GM12878 (cell line): ENCODE measurements around the gene UFD1. TPM values are rescaled to one million over a fixed set of nuclear protein-coding genes. Genes with fewer than 3 reads are reported as not detected.

ENCODE experiments used
- ATAC-seq: fragments of 200-7000 bp; cut with Tn5 transposase; 3 replicates; pipeline ENCODE4 v1.9.1; 2020; ENCODE audit warnings: mild to moderate bottlenecking, moderate library complexity
- BruUV-seq: library from RNA; stranded (reverse); fragments of 400-500 nt; replicated peaks from 2 replicates; lab custom pipeline; 2021; lab: Mats Ljungman, UMichigan
- CTCF ChIA-PET: fragments of 300-600 bp; sonication (Branson Sonifier 250); formaldehyde crosslinking; extraction: SDS; loops from one replicate; lab custom pipeline; 2021; ENCODE audit warnings: inconsistent platforms; lab: Yijun Ruan, JAX
- POLR2A ChIA-PET: fragments of 350-600 bp; formaldehyde crosslinking; extraction: SDS; loops from one replicate; lab custom pipeline; 2021; ENCODE audit warnings: inconsistent platforms; lab: Charles Lee
- RAD21 ChIA-PET: fragments of 300-600 bp; sonication (Branson Sonifier 250); formaldehyde crosslinking; loops from one replicate; lab custom pipeline; 2023; ENCODE audit warnings: antibody characterized with exemption; ENCODE audit not compliant: unreplicated experiment; lab: Charles Lee
- SMC1A ChIA-PET: fragments of 300-600 bp; sonication (Branson Sonifier 250); formaldehyde crosslinking; loops from one replicate; lab custom pipeline; 2023; ENCODE audit not compliant: unreplicated experiment, uncharacterized antibody; lab: Charles Lee
- DNase-seq: peaks from one replicate; pipeline ENCODE4 v3.0.0-alpha.2; 2011; ENCODE audit warnings: low read depth, low spot score
- FAIRE-seq: peaks from 3 replicates; lab custom pipeline; 2011; peaks lifted over from hg19 to GRCh38; lab: Jason Lieb, UNC
- H2AFZ ChIP-seq: 2 replicates; pipeline ENCODE4 v1.6.0; 2011; ENCODE audit warnings: low read depth, low read length, control low read depth; ENCODE audit not compliant: control insufficient read depth
- H3K27ac ChIP-seq: 2 replicates; pipeline ENCODE4 v1.5.1; 2011; ENCODE audit warnings: control low read depth; ENCODE audit not compliant: control insufficient read depth, insufficient read depth
- H3K27me3 ChIP-seq, 2 experiments: replicated peaks in 1 of 2; 2 replicates each; pipeline versions ENCODE4 v1.6.0 to v1.6.1; 2011; ENCODE audit warnings: low read length in 1 of 2; ENCODE audit not compliant: control insufficient read depth in 2 of 2, insufficient read depth in 2 of 2
- H3K36me3 ChIP-seq, 2 experiments: 2 replicates each; pipeline ENCODE4 v1.5.1; 2011; ENCODE audit warnings: low read length in 1 of 2; ENCODE audit not compliant: control insufficient read depth in 2 of 2, insufficient read depth in 2 of 2
- H3K4me1 ChIP-seq: 2 replicates; pipeline ENCODE4 v1.6.1; 2011; ENCODE audit warnings: mild to moderate bottlenecking, low read length, moderate library complexity, mixed read lengths; ENCODE audit not compliant: control insufficient read depth, insufficient read depth
- H3K4me2 ChIP-seq: 2 replicates; pipeline ENCODE4 v1.6.0; 2011; ENCODE audit warnings: control low read depth; ENCODE audit not compliant: control insufficient read depth, insufficient read depth
- H3K4me3 ChIP-seq: fragments of 200-600 bp; sonication (generic); 2 replicates; pipeline ENCODE4 v1.5.1; 2016
- H3K79me2 ChIP-seq: 2 replicates; pipeline ENCODE4 v1.6.0; 2011; ENCODE audit warnings: low read length; ENCODE audit not compliant: control insufficient read depth, insufficient read depth
- H3K9ac ChIP-seq: 2 replicates; pipeline ENCODE4 v1.8.0; 2011; ENCODE audit warnings: low read length, control low read depth, mixed read lengths; ENCODE audit not compliant: control insufficient read depth, insufficient read depth
- H3K9me3 ChIP-seq: replicated peaks from 3 replicates; pipeline ENCODE4 v1.5.1; 2011; ENCODE audit warnings: mild to moderate bottlenecking, low read length; ENCODE audit not compliant: control insufficient read depth, insufficient read depth
- H4K20me1 ChIP-seq: 2 replicates; pipeline ENCODE4 v1.6.0; 2011; ENCODE audit not compliant: control insufficient read depth, insufficient read depth
- BCL11A ChIP-seq: IDR thresholded peaks from 2 replicates; pipeline ENCODE4 v1.6.1; 2011; ENCODE audit warnings: low read depth, low read length
- CREB1 ChIP-seq: IDR thresholded peaks from 2 replicates; pipeline ENCODE4 v1.6.1; 2012; ENCODE audit warnings: low read depth, mild to moderate bottlenecking, inconsistent platforms
- EGR1 ChIP-seq, 2 experiments: IDR thresholded peaks; 1 replicate in 1 of 2; 2 replicates in 1 of 2; pipeline ENCODE4 v1.6.1; 2011 to 2012; ENCODE audit warnings: low read depth in 2 of 2, low read length in 2 of 2, borderline replicate concordance in 1 of 2, mild to moderate bottlenecking in 1 of 2, moderate library complexity in 1 of 2
- NFIC ChIP-seq: IDR thresholded peaks from 2 replicates; pipeline ENCODE4 v1.6.1; 2012; ENCODE audit warnings: low read depth, mild to moderate bottlenecking, inconsistent platforms, low read length, moderate library complexity
- NFXL1 ChIP-seq: fragments of 450-650 bp; IDR thresholded peaks from 2 replicates; pipeline ENCODE4 v1.6.1; 2017; ENCODE audit warnings: antibody characterized with exemption, mild to moderate bottlenecking, borderline replicate concordance
- RUNX3 ChIP-seq: IDR thresholded peaks from 2 replicates; pipeline ENCODE4 v1.6.1; 2012; ENCODE audit warnings: low read length, inconsistent platforms
- SUPT20H ChIP-seq: IDR thresholded peaks from 2 replicates; pipeline ENCODE4 v1.6.1; 2011; ENCODE audit warnings: low read depth, mild to moderate bottlenecking, low read length, moderate library complexity, borderline replicate concordance; ENCODE audit not compliant: control insufficient read depth
- ZBED1 ChIP-seq: IDR thresholded peaks from 2 replicates; pipeline ENCODE4 v1.6.1; 2016; ENCODE audit warnings: borderline replicate concordance
- WGBS: methylation state at CpG from one replicate; pipeline ENCODE4 v1.1.6; 2016; ENCODE audit warnings: low lambda C conversion rate; ENCODE audit not compliant: insufficient replicate concordance, insufficient coverage; ENCODE audit errors: missing lambda C conversion rate; 5-methylcytosine and 5-hydroxymethylcytosine counted together
- in situ Hi-C: fragments of 300-500 bp; cut with MboI; formaldehyde crosslinking; loops from 9 replicates; pipeline ENCODE4 v1.14.3; 2018; ENCODE audit warnings: mixed read lengths
- intact Hi-C: fragments of 100-400 bp; cut with micrococcal nuclease; formaldehyde crosslinking; loops from one replicate; pipeline ENCODE4 v1.14.2; 2022; ENCODE audit not compliant: unreplicated experiment
- polyA plus RNA-seq, 11 experiments: library from polyadenylated mRNA; depleted of rRNA in 4 of 11; unstranded in 6 of 11; stranded (reverse) in 5 of 11; fragments of >200 nt; fragmentation: Nextera tagmentation in 4 of 11; fragmentation: Illumina TruSeq in 1 of 11; extraction: Ambion mirVana in 4 of 11; extraction: Trizol in 1 of 11; gene quantifications; 1 replicate in 1 of 11; 2 replicates in 10 of 11; pipeline versions ENCODE4 v1.2.1 to v1.2.3, GENCODE V29; 2011 to 2016; ENCODE audit warnings: inconsistent platforms in 2 of 11, missing spikeins in 2 of 11, low read depth in 1 of 11
- total RNA-seq, 4 experiments: library from RNA; depleted of rRNA in 3 of 4; stranded (reverse); fragments of >200 nt in 3 of 4; fragmentation: Illumina TruSeq in 1 of 4; extraction: Trizol in 1 of 4; gene quantifications; 2 replicates each; pipeline versions ENCODE4 v1.2.1 to v1.2.3, GENCODE V29; 2013 to 2021
- TF ChIP-seq, protein P1 (sequence below): IDR thresholded peaks from 2 replicates; pipeline ENCODE4 v1.6.1; 2011; ENCODE audit warnings: mild to moderate bottlenecking, low read depth, low read length, moderate library complexity; ENCODE audit not compliant: insufficient replicate concordance
- TF ChIP-seq, protein P2 (sequence below): fragments of 450-650 bp; IDR thresholded peaks from 2 replicates; pipeline ENCODE4 v1.6.1; 2017; ENCODE audit warnings: mild to moderate bottlenecking, moderate library complexity
- TF ChIP-seq, protein P3 (sequence below): IDR thresholded peaks from 2 replicates; pipeline ENCODE4 v1.6.1; 2011; ENCODE audit warnings: low read depth, mild to moderate bottlenecking, low read length, moderate library complexity, borderline replicate concordance; ENCODE audit errors: extremely low read depth
- TF ChIP-seq, protein P4 (sequence below): IDR thresholded peaks from 2 replicates; pipeline ENCODE4 v1.6.1; 2012; ENCODE audit warnings: mild to moderate bottlenecking, low read depth, low read length

UFD1 gene
- total and polyA plus RNA-seq, 10 of the 15 experiments (the other 5 are each of a cell fraction or from before 2014, with no cell fraction given), result 67.2 to 143 (median 117) TPM

DNA sequence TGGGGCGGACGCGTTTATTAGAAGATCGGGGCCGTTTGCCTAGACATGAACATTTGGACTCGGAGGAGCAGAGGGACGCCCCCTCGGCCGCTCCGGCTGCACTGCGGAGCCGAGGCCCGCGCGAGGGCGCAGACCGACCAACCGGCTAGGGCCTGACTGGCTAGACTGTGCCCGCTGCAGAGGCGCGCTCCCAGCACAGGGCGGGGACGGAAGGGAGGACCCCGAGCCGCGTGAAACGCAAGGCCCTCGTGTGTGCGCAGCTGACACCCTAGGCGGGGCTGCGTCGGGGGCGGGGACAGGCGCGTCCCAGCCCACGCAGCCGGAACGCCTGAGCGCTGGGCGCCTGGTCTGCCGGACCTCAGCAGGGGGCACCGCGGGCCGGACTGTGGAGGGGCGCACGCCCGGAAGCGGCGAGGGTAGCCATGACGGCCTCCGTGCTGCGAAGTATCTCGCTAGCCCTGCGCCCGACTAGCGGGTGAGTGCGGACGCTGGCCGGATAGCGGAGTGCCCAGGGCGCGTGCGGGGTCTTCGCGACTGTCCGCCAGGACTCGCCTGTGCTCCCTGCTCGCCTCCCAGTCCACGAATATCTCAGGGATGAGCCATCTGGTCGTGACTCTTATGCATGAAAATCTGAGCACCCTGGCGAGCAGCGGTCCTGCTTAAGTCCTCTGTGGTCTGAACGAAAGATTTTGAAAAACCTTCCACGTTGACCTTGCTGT is 46.7 kb downstream of the UFD1 start, which contains the start of gene MRPL40:
TSS of gene MRPL40 (plus strand) at position 413 of the 719 bp plus-strand sequence. CDS start at position 423, 10 bp downstream.
- intact Hi-C loops (loop anchor here (1.0 to 5.0 kb wide), 4 partner anchors 15 to 288 kb away; partner anchors contain the start of genes C22orf39, CDC45, ESS2 and SLC25A1), in situ Hi-C loops (loop anchor here (25.0 kb wide), 1 partner anchor 1795 kb away; the partner anchor contains the start of genes ATP6V1E1 and BCL2L13)
- BruUV-seq, result no TSS peak
- CTCF ChIA-PET, result no interaction called here
- Histone ChIP-seq H3K36me3 (peaks cover 2 to 4% of the 10 kb centered on the region in 2 experiments; a peak in 2 of 4 replicates), H3K4me1 (no peaks in the 10 kb centered on the region), H3K27ac (peak within 1 kb of the TSS; percentile 93), H3K79me2 (peaks cover 53% of the 10 kb centered on the region), H3K4me2 (peak within 1 kb of the TSS; percentile 97), H2AFZ (peak within 1 kb of the TSS; percentile 93), H3K27me3 (no peaks in the 10 kb centered on the region), H3K4me3 (peak within 1 kb of the TSS; percentile 94), H4K20me1 (no peaks in the 10 kb centered on the region; the same call in 1 of the 2 replicates), H3K9ac (peak within 1 kb of the TSS; percentile 96), H3K9me3 (no peaks in the 10 kb centered on the region)
- ATAC-seq, result peak; percentile 93
- DNase-seq, result peak; percentile 76
- POLR2A ChIA-PET, result interaction anchor here (1.0 to 1.5 kb wide), 5 partner anchors 12 to 71 kb away, joined by 3 to 5 read pairs (median 3); partner anchors contain the start of genes C22orf39 and CDC45
- 1% methylated on average over 71 of the region's 74 CpGs for WGBS
- peak; percentile 71 for FAIRE-seq
- SMC1A ChIA-PET, result interaction anchor here (1.0 to 1.9 kb wide), 3 partner anchors 13 to 47 kb away, joined by 3 to 4 read pairs (median 4); partner anchors contain the start of gene CDC45
- RAD21 ChIA-PET, result interaction anchor here (1.4 to 3.6 kb wide), 3 partner anchors 15 to 253 kb away, joined by 4 to 11 read pairs (median 4); partner anchors contain the start of genes C22orf39, CDC45, SLC25A1 and UFD1
- TF ChIP-seq, protein P1, sequence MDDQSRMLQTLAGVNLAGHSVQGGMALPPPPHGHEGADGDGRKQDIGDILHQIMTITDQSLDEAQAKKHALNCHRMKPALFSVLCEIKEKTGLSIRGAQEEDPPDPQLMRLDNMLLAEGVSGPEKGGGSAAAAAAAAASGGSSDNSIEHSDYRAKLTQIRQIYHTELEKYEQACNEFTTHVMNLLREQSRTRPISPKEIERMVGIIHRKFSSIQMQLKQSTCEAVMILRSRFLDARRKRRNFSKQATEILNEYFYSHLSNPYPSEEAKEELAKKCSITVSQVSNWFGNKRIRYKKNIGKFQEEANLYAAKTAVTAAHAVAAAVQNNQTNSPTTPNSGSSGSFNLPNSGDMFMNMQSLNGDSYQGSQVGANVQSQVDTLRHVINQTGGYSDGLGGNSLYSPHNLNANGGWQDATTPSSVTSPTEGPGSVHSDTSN, result no peak
- peak; percentile 73; the same call in 1 of the 2 replicates for TF ChIP-seq ZBED1
- no peak for TF ChIP-seq NFXL1
- TF ChIP-seq, protein P2, sequence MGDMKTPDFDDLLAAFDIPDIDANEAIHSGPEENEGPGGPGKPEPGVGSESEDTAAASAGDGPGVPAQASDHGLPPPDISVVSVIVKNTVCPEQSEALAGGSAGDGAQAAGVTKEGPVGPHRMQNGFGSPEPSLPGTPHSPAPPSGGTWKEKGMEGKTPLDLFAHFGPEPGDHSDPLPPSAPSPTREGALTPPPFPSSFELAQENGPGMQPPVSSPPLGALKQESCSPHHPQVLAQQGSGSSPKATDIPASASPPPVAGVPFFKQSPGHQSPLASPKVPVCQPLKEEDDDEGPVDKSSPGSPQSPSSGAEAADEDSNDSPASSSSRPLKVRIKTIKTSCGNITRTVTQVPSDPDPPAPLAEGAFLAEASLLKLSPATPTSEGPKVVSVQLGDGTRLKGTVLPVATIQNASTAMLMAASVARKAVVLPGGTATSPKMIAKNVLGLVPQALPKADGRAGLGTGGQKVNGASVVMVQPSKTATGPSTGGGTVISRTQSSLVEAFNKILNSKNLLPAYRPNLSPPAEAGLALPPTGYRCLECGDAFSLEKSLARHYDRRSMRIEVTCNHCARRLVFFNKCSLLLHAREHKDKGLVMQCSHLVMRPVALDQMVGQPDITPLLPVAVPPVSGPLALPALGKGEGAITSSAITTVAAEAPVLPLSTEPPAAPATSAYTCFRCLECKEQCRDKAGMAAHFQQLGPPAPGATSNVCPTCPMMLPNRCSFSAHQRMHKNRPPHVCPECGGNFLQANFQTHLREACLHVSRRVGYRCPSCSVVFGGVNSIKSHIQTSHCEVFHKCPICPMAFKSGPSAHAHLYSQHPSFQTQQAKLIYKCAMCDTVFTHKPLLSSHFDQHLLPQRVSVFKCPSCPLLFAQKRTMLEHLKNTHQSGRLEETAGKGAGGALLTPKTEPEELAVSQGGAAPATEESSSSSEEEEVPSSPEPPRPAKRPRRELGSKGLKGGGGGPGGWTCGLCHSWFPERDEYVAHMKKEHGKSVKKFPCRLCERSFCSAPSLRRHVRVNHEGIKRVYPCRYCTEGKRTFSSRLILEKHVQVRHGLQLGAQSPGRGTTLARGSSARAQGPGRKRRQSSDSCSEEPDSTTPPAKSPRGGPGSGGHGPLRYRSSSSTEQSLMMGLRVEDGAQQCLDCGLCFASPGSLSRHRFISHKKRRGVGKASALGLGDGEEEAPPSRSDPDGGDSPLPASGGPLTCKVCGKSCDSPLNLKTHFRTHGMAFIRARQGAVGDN, result peak; percentile 83
- peak; percentile 95 to 98 for TF ChIP-seq EGR1 (IDR thresholded peaks at IDR 0.05; ENCODE audit: borderline replicate concordance in 1 of 2, low read depth in 2 of 2, low read length in 2 of 2)
- TF ChIP-seq CREB1, result peak; percentile 91
- TF ChIP-seq, protein P3, sequence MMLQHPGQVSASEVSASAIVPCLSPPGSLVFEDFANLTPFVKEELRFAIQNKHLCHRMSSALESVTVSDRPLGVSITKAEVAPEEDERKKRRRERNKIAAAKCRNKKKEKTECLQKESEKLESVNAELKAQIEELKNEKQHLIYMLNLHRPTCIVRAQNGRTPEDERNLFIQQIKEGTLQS, result no peak
- TF ChIP-seq BCL11A, result peak; percentile 40; the same call in 1 of the 2 replicates
- TF ChIP-seq RUNX3, result peak; percentile 84
- no peak for TF ChIP-seq SUPT20H
- no peak; the same call in 1 of the 2 replicates for TF ChIP-seq NFIC
- TF ChIP-seq, protein P4, sequence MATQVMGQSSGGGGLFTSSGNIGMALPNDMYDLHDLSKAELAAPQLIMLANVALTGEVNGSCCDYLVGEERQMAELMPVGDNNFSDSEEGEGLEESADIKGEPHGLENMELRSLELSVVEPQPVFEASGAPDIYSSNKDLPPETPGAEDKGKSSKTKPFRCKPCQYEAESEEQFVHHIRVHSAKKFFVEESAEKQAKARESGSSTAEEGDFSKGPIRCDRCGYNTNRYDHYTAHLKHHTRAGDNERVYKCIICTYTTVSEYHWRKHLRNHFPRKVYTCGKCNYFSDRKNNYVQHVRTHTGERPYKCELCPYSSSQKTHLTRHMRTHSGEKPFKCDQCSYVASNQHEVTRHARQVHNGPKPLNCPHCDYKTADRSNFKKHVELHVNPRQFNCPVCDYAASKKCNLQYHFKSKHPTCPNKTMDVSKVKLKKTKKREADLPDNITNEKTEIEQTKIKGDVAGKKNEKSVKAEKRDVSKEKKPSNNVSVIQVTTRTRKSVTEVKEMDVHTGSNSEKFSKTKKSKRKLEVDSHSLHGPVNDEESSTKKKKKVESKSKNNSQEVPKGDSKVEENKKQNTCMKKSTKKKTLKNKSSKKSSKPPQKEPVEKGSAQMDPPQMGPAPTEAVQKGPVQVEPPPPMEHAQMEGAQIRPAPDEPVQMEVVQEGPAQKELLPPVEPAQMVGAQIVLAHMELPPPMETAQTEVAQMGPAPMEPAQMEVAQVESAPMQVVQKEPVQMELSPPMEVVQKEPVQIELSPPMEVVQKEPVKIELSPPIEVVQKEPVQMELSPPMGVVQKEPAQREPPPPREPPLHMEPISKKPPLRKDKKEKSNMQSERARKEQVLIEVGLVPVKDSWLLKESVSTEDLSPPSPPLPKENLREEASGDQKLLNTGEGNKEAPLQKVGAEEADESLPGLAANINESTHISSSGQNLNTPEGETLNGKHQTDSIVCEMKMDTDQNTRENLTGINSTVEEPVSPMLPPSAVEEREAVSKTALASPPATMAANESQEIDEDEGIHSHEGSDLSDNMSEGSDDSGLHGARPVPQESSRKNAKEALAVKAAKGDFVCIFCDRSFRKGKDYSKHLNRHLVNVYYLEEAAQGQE, result no peak; the same call in 1 of the 2 replicates
